ENCODE results near the gene SNX6. TPM values are rescaled to one million over a fixed set of nuclear protein-coding genes. Genes with fewer than 3 reads are reported as not detected.
"Not testable (repeated sequence)": the region's sequence is repeated elsewhere in the genome, so short reads cannot be mapped to it uniquely, and the experiment has no call there.

SNX6 gene
- total and polyA plus RNA-seq, 2 experiments from 2014 or later, result 110 to 157 TPM

DNA sequence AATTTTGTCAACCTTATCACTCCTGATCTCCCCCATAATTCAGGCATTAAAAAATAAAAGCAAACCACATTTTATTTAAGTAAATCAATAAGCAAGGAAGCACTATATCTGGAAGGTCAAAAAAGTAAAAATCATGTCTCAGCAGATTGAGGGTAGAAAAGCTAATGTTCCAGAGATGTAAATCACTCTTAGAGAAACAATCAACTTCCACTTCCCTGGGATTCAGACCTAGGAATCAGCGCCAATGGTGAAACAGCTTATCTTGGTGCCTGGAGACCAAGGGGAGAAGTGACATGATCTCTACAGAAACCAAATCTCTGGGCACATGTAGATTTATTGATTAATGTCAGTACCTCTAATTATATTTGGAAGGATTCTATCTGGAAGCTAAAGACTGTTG, 10.9 kb upstream of the SNX6 start (continued):
- TF ChIP-seq, protein P1, sequence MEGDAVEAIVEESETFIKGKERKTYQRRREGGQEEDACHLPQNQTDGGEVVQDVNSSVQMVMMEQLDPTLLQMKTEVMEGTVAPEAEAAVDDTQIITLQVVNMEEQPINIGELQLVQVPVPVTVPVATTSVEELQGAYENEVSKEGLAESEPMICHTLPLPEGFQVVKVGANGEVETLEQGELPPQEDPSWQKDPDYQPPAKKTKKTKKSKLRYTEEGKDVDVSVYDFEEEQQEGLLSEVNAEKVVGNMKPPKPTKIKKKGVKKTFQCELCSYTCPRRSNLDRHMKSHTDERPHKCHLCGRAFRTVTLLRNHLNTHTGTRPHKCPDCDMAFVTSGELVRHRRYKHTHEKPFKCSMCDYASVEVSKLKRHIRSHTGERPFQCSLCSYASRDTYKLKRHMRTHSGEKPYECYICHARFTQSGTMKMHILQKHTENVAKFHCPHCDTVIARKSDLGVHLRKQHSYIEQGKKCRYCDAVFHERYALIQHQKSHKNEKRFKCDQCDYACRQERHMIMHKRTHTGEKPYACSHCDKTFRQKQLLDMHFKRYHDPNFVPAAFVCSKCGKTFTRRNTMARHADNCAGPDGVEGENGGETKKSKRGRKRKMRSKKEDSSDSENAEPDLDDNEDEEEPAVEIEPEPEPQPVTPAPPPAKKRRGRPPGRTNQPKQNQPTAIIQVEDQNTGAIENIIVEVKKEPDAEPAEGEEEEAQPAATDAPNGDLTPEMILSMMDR (conservative IDR thresholded peaks at IDR 0.05; ENCODE audit: low read depth in 2 of 2), result no peak
- no peak for TF ChIP-seq CREB1 (CRISPR knock-in tag; IDR thresholded peaks at IDR 0.05; ENCODE audit: low read depth)
- TF ChIP-seq POLR2AphosphoS5 (IDR thresholded peaks at IDR 0.05; ENCODE audit: low read depth), result no peak

DNA sequence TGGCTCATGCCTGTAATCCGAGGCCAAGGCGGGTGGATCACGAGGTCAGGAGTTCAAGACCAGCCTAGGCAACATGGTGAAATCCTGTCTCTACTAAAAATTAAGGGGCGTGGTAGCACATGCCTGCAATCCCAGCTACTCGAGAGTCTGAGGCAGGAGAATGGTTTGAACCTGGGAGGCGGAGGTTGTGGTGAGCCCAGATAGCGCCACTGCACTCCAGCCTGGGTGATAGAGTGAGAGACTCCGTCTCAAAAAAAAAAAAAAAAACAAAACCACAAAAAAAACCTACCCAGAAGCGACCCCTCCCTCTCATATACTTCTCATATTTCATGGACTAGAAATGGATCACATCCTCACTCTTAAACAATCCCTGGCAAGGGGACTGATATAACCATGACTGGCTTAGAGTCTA, 4.4 kb upstream of the SNX6 start:
- not testable (repeated sequence) for H3K27ac Mint-ChIP-seq; H3K4me2 ChIP-seq; H3K27me3 Mint-ChIP-seq (ENCODE audit: insufficient read depth, low read depth, poor library complexity); H3K4me3 ChIP-seq; H4K20me1 ChIP-seq (replicated peaks; ENCODE audit: insufficient read depth); H3K4me1 Mint-ChIP-seq; H2AFZ ChIP-seq; ATAC-seq; H3K9me2 ChIP-seq (ENCODE audit: insufficient read depth); H3K27ac ChIP-seq (ENCODE audit: low read depth); DNase-seq (ENCODE audit: low spot score); H3K4me1 ChIP-seq (ENCODE audit: insufficient read depth); H3K79me2 ChIP-seq (replicated peaks; ENCODE audit: insufficient read depth); H3K27me3 ChIP-seq (ENCODE audit: insufficient read depth); H3K36me3 ChIP-seq (ENCODE audit: insufficient read depth); H3K9me3 Mint-ChIP-seq; H3F3A ChIP-seq (replicated peaks; ENCODE audit: low read depth); H3K4me3 Mint-ChIP-seq; H3K36me3 Mint-ChIP-seq (ENCODE audit: low read depth)

DNA sequence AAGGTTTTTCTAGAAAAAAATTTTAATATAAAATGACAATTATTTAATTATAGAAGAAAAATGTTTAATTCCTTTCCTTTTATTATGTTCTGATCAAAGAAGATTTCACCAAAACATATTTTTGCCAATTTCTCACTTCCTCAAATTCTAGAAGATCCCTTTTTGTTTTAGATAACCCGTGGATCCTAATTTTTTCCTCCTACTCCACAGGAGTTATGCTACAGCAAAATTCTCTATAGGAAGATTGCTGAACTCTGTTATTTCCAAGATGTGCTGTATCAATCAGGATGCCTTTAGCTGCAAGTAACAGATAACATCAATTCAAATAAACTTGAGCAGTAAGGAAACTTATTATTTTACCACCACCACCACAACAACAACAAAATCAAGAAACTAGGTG, 3.8 kb upstream of the SNX6 start:
- no peaks in the 10 kb centered on the region for H3K9me2 ChIP-seq (ENCODE audit: insufficient read depth)
- H3K27ac Mint-ChIP-seq, result no peak overlapping the region
- H4K20me1 ChIP-seq (replicated peaks; ENCODE audit: insufficient read depth), result no peaks in the 10 kb centered on the region; the same call in 1 of the 2 replicates
- H3K36me3 Mint-ChIP-seq (ENCODE audit: low read depth), result peaks cover 3% of the 10 kb centered on the region; the same call in 1 of the 3 replicates
- no peak overlapping the region for H3K4me2 ChIP-seq
- H3K79me2 ChIP-seq (replicated peaks; ENCODE audit: insufficient read depth), result peaks cover 9% of the 10 kb centered on the region
- H3K4me3 Mint-ChIP-seq, result no peak overlapping the region
- no peaks in the 10 kb centered on the region for H3K27me3 ChIP-seq (ENCODE audit: insufficient read depth)
- DNase-seq (ENCODE audit: low spot score) (no peak), ATAC-seq (no peak)
- no peaks in the 10 kb centered on the region for H3K36me3 ChIP-seq (ENCODE audit: insufficient read depth)
- no peak overlapping the region for H2AFZ ChIP-seq
- H3F3A ChIP-seq (replicated peaks; ENCODE audit: low read depth), result no peaks in the 10 kb centered on the region
- H3K9me3 Mint-ChIP-seq, result peaks cover 8% of the 10 kb centered on the region
- no peak overlapping the region for H3K27ac ChIP-seq (ENCODE audit: low read depth)
- H3K4me1 ChIP-seq (ENCODE audit: insufficient read depth), result peaks cover 4% of the 10 kb centered on the region
- no peak overlapping the region for H3K4me3 ChIP-seq
- H3K27me3 Mint-ChIP-seq (ENCODE audit: insufficient read depth, low read depth, poor library complexity), result peaks cover 4% of the 10 kb centered on the region
- peaks cover 3% of the 10 kb centered on the region for H3K4me1 Mint-ChIP-seq
- TF ChIP-seq POLR2AphosphoS5 (IDR thresholded peaks at IDR 0.05; ENCODE audit: low read depth) (no peak), STAT1 (IDR thresholded peaks at IDR 0.05; ENCODE audit: unreplicated experiment) (no peak)
- TF ChIP-seq, protein P2, sequence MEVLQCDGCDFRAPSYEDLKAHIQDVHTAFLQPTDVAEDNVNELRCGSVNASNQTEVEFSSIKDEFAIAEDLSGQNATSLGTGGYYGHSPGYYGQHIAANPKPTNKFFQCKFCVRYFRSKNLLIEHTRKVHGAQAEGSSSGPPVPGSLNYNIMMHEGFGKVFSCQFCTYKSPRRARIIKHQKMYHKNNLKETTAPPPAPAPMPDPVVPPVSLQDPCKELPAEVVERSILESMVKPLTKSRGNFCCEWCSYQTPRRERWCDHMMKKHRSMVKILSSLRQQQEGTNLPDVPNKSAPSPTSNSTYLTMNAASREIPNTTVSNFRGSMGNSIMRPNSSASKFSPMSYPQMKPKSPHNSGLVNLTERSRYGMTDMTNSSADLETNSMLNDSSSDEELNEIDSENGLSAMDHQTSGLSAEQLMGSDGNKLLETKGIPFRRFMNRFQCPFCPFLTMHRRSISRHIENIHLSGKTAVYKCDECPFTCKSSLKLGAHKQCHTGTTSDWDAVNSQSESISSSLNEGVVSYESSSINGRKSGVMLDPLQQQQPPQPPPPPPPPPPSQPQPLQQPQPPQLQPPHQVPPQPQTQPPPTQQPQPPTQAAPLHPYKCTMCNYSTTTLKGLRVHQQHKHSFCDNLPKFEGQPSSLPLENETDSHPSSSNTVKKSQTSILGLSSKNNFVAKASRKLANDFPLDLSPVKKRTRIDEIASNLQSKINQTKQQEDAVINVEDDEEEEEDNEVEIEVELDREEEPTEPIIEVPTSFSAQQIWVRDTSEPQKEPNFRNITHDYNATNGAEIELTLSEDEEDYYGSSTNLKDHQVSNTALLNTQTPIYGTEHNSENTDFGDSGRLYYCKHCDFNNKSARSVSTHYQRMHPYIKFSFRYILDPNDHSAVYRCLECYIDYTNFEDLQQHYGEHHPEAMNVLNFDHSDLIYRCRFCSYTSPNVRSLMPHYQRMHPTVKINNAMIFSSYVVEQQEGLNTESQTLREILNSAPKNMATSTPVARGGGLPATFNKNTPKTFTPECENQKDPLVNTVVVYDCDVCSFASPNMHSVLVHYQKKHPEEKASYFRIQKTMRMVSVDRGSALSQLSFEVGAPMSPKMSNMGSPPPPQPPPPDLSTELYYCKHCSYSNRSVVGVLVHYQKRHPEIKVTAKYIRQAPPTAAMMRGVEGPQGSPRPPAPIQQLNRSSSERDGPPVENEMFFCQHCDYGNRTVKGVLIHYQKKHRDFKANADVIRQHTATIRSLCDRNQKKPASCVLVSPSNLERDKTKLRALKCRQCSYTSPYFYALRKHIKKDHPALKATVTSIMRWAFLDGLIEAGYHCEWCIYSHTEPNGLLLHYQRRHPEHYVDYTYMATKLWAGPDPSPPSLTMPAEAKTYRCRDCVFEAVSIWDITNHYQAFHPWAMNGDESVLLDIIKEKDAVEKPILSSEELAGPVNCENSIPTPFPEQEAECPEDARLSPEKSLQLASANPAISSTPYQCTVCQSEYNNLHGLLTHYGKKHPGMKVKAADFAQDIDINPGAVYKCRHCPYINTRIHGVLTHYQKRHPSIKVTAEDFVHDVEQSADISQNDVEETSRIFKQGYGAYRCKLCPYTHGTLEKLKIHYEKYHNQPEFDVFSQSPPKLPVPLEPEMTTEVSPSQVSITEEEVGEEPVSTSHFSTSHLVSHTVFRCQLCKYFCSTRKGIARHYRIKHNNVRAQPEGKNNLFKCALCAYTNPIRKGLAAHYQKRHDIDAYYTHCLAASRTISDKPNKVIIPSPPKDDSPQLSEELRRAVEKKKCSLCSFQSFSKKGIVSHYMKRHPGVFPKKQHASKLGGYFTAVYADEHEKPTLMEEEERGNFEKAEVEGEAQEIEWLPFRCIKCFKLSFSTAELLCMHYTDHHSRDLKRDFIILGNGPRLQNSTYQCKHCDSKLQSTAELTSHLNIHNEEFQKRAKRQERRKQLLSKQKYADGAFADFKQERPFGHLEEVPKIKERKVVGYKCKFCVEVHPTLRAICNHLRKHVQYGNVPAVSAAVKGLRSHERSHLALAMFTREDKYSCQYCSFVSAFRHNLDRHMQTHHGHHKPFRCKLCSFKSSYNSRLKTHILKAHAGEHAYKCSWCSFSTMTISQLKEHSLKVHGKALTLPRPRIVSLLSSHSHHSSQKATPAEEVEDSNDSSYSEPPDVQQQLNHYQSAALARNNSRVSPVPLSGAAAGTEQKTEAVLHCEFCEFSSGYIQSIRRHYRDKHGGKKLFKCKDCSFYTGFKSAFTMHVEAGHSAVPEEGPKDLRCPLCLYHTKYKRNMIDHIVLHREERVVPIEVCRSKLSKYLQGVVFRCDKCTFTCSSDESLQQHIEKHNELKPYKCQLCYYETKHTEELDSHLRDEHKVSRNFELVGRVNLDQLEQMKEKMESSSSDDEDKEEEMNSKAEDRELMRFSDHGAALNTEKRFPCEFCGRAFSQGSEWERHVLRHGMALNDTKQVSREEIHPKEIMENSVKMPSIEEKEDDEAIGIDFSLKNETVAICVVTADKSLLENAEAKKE (CRISPR knock-in tag; IDR thresholded peaks at IDR 0.05), result no peak
- TF ChIP-seq, protein P3, sequence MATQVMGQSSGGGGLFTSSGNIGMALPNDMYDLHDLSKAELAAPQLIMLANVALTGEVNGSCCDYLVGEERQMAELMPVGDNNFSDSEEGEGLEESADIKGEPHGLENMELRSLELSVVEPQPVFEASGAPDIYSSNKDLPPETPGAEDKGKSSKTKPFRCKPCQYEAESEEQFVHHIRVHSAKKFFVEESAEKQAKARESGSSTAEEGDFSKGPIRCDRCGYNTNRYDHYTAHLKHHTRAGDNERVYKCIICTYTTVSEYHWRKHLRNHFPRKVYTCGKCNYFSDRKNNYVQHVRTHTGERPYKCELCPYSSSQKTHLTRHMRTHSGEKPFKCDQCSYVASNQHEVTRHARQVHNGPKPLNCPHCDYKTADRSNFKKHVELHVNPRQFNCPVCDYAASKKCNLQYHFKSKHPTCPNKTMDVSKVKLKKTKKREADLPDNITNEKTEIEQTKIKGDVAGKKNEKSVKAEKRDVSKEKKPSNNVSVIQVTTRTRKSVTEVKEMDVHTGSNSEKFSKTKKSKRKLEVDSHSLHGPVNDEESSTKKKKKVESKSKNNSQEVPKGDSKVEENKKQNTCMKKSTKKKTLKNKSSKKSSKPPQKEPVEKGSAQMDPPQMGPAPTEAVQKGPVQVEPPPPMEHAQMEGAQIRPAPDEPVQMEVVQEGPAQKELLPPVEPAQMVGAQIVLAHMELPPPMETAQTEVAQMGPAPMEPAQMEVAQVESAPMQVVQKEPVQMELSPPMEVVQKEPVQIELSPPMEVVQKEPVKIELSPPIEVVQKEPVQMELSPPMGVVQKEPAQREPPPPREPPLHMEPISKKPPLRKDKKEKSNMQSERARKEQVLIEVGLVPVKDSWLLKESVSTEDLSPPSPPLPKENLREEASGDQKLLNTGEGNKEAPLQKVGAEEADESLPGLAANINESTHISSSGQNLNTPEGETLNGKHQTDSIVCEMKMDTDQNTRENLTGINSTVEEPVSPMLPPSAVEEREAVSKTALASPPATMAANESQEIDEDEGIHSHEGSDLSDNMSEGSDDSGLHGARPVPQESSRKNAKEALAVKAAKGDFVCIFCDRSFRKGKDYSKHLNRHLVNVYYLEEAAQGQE (IDR thresholded peaks at IDR 0.05; ENCODE audit: unreplicated experiment), result no peak
- TF ChIP-seq, protein P1 (conservative IDR thresholded peaks at IDR 0.05; ENCODE audit: low read depth in 2 of 2), result no peak
